HL-60/S4 (cell line): Measurements from ENCODE around the gene TLL1.

Experiments used
- in situ Hi-C: fragments of 300-500 bp; cut with MboI; formaldehyde crosslinking; loops from 2 replicates; pipeline ENCODE4 v1.14.3; 2022; ENCODE audit warnings: low sequenced_read_pairs

The TLL1 gene

GRCh38 chr4:165879641-165880040 is 6.6 kb downstream of the TLL1 start:
- in situ Hi-C loops = no loop called here

- in situ Hi-C loops = no loop called here
Observed at GRCh38 chr4:165894159-165894558, 21.1 kb downstream of the TLL1 start.

GRCh38 chr4:165905405-165906027 is 32.5 kb downstream of the TLL1 start:
- in situ Hi-C loops = no loop called here

- in situ Hi-C loops = no loop called here
Observed at GRCh38 chr4:165906272-165906671, 33.2 kb downstream of the TLL1 start.

GRCh38 chr4:165909947-165910346 is 36.9 kb downstream of the TLL1 start:
- in situ Hi-C loops = no loop called here

GRCh38 chr4:165915215-165915614 is 42.2 kb downstream of the TLL1 start:
- in situ Hi-C loops = no loop called here

GRCh38 chr4:165921546-165921945 is 48.5 kb downstream of the TLL1 start:
- in situ Hi-C loops = no loop called here

GRCh38 chr4:165922747-165923146 is 49.7 kb downstream of the TLL1 start:
- in situ Hi-C loops = no loop called here

DNA sequence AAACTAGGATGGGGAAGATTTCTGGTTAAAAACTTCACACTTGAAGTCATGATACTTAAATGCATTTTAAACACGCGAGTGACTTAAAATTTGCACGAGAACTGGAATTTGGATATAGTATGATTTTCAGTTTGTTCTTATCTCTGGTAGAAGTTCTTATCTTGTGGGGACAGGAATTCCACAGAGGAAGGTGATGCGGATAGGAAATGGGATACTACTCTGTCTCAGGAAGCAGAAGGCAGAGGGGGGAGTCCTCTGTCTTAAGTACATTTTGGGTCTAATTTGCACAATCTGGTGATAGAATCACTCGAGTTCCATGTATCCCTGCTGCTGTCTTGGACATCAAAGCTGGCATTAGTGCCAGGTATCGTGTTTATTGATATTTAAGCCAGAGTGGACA is 53.3 kb downstream of the TLL1 start:
- in situ Hi-C loops = no loop called here

DNA sequence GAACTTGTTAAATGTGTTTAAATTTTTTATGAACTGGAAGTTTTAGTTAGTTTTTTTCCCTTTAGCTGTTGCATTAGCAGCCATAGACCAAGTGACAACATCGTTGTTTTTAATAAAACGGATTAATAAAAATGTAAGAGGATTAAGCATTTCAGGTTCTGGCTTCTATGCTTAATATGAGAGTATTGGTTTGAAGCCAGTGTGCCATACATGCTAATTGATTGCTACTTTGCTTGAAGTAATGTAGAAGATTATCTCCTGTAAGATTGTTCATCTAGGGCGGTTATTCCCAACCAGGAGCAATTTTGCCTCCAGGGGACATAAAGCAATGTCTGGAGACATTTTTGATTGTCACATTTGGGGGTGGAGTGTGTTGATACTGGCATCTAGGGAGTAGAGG is 54.3 kb downstream of the TLL1 start:
- in situ Hi-C loops = no loop called here

DNA sequence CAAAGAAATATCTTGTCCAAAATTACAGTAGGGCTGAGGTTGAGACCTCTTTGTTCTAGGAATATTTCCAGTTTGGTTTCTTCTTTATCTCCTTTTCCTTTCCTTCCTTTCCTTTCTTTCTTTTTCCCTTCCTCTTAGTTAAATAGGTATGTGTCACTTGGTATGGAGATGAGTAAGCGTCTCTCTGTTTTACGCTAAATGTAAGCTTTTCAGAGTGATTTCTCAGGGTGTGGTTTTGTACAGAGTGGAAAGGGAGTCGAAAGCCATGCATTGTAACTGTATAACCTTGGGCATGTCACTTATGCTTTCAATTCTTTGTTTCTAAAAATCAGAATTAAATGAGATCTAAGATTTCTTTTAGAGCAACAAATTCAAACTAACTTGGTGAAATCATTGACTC is 54.8 kb downstream of the TLL1 start:
- in situ Hi-C loops = no loop called here

- in situ Hi-C loops = no loop called here
Observed at GRCh38 chr4:165928601-165929000, 55.6 kb downstream of the TLL1 start.

- in situ Hi-C loops = no loop called here
Observed at GRCh38 chr4:165929662-165930061, 56.6 kb downstream of the TLL1 start.

DNA sequence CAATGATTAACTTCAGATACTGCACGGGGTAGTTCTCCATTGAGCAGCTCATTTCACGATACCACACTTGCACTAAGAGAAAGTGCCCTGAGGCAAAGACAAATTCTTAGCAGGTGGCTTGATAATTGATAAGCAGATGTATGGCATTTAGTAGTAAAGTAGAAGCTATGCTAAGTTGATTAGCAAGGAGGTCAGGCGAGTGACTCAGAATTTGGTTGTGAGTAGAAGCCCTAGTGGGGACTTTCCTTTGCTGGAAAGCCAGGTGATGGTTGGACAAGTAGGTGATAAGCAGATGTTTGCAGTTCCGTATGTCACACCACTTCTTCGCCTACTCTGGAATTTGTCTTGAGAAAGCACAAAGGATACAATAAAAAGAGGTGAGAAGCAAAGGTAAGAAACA is 58.7 kb downstream of the TLL1 start:
- in situ Hi-C loops = no loop called here

GRCh38 chr4:165944900-165945299 is 71.9 kb downstream of the TLL1 start:
- in situ Hi-C loops = no loop called here

GRCh38 chr4:165945991-165946390 is 73.0 kb downstream of the TLL1 start:
- in situ Hi-C loops = no loop called here

DNA sequence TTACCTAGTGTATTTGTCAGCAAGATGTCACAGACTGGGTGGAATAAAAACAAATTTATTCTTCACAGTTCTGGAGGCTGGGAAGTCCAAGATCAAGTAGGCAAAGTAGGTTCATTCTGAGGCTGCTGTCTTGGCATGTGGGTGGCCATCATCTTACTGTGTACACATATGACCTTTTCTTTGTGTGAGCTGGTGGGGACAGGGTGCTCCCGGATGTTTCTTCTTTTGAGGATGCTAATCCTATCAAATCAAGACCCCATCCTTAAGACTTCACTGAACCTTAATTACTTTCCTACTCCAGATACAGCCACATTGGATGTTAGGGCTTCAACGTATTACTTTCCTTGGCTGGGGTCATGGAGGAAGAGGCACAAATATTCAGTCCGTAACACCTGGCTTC is 74.0 kb downstream of the TLL1 start:
- in situ Hi-C loops = no loop called here

GRCh38 chr4:165953181-165953580 is 80.1 kb downstream of the TLL1 start:
- in situ Hi-C loops = no loop called here

DNA sequence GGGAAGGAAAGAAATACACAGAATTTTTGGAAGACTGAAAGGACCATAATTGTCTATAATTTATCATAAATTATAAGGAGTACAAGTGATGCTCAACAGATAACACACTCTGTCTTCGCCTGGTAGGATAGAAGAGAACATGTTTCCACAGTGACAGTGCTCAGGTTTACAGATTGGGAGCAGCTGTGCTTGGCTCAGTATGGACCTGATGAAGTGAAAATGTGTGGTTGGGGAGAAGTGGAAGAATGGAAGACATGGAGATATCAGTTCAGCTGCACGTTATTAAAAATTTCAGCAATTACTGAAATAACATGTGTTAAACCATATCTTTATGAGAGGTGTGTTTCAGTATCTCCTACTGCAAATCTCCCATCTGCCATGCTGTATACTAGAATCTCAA is 90.6 kb downstream of the TLL1 start:
- in situ Hi-C loops = no loop called here

- in situ Hi-C loops = no loop called here
Observed at GRCh38 chr4:165964591-165964990, 91.6 kb downstream of the TLL1 start.

- in situ Hi-C loops = no loop called here
Observed at GRCh38 chr4:165965503-165965902, 92.5 kb downstream of the TLL1 start.

GRCh38 chr4:165966833-165967232 is 93.8 kb downstream of the TLL1 start:
- in situ Hi-C loops = no loop called here

DNA sequence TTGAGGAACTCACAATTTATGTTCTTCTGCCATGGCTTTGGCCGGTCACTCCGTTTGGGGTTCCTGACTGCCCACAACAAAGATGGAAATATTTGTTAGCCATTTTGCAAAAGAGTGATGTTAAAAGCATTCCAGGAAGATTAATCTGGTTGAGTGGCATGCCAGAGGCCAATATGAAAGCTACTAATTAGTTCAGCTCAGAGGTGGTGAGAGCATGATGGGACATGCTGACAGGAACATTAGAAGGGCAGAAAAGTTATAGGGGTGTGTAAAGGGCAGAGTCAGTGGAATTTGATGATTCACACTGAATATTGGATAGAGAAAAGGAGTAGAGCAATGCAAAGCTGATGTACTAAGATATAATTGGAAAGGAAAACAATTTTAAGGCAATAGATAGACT is 94.4 kb downstream of the TLL1 start:
- in situ Hi-C loops = no loop called here
